DOHH2 (cell line): ENCODE results near the gene NFKB1.

Experiments used
- H3F3A ChIP-seq: fragments of 200-600 bp; sonication (generic), shearing (Covaris generic); 2 replicates; pipeline ENCODE4 v1.6.0; 2016; ENCODE audit warnings: antibody characterized with exemption, mild to moderate bottlenecking; ENCODE audit not compliant: control insufficient read depth, insufficient read depth
- H3K27ac ChIP-seq: fragments of 200-600 bp; sonication (generic); 2 replicates; pipeline ENCODE4 v1.5.1; 2014; ENCODE audit warnings: low read depth, mild to moderate bottlenecking, low read length, moderate library complexity
- H3K27me3 ChIP-seq: fragments of 200-600 bp; sonication (generic); 2 replicates; pipeline ENCODE4 v1.6.1; 2014; ENCODE audit warnings: mild to moderate bottlenecking, low read length, mixed read lengths; ENCODE audit not compliant: control insufficient read depth
- H3K36me3 ChIP-seq: fragments of 200-600 bp; sonication (generic); 2 replicates; pipeline ENCODE4 v1.6.1; 2014; ENCODE audit warnings: mild to moderate bottlenecking, low read length, moderate library complexity, mixed read lengths; ENCODE audit not compliant: control insufficient read depth
- H3K4me1 ChIP-seq: fragments of 200-600 bp; sonication (generic); 2 replicates; pipeline ENCODE4 v1.6.1; 2014; ENCODE audit warnings: mild to moderate bottlenecking, low read length, mixed read lengths; ENCODE audit not compliant: control insufficient read depth
- H3K4me2 ChIP-seq: fragments of 200-600 bp; sonication (generic); 2 replicates; pipeline ENCODE4 v1.6.0; 2014; ENCODE audit warnings: mild to moderate bottlenecking, low read length, moderate library complexity
- H3K4me3 ChIP-seq: fragments of 200-600 bp; sonication (generic); 2 replicates; pipeline ENCODE4 v1.5.1; 2014; ENCODE audit warnings: mild to moderate bottlenecking, low read length, mixed read lengths
- H3K79me2 ChIP-seq: fragments of 200-600 bp; sonication (generic); 2 replicates; pipeline ENCODE4 v1.6.1; 2014; ENCODE audit warnings: mild to moderate bottlenecking, low read length, mixed read lengths; ENCODE audit not compliant: control insufficient read depth
- H3K9me2 ChIP-seq: fragments of 200-600 bp; sonication (generic); replicated peaks from 2 replicates; pipeline ENCODE4 v1.6.1; 2014; ENCODE audit warnings: mild to moderate bottlenecking, low read length, mixed read lengths; ENCODE audit not compliant: control insufficient read depth
- H3K9me3 ChIP-seq: fragments of 200-600 bp; sonication (generic); 2 replicates; pipeline ENCODE4 v1.6.1; 2014; ENCODE audit warnings: antibody characterized with exemption, low read length, mixed read lengths; ENCODE audit not compliant: control insufficient read depth, insufficient read depth
- H4K20me1 ChIP-seq: fragments of 200-600 bp; sonication (generic); 2 replicates; pipeline ENCODE4 v1.6.0; 2014; ENCODE audit warnings: low read depth, mild to moderate bottlenecking, antibody characterized with exemption, low read length, moderate library complexity; ENCODE audit not compliant: control insufficient read depth, insufficient read depth
- EZH2phosphoT487 ChIP-seq: fragments of 200-600 bp; sonication (generic); IDR thresholded peaks from 2 replicates; pipeline ENCODE4 v1.6.1; 2017; ENCODE audit warnings: borderline replicate concordance, mild to moderate bottlenecking, antibody characterized with exemption, low read length, moderate library complexity, mixed read lengths
- TF ChIP-seq, protein P1 (sequence below): fragments of 200-600 bp; sonication (generic); IDR thresholded peaks from one replicate; pipeline ENCODE4 v1.5.1; 2014; ENCODE audit warnings: antibody characterized with exemption, mild to moderate bottlenecking, low read depth, low read length; ENCODE audit not compliant: poor library complexity, severe bottlenecking

The NFKB1 gene

DNA sequence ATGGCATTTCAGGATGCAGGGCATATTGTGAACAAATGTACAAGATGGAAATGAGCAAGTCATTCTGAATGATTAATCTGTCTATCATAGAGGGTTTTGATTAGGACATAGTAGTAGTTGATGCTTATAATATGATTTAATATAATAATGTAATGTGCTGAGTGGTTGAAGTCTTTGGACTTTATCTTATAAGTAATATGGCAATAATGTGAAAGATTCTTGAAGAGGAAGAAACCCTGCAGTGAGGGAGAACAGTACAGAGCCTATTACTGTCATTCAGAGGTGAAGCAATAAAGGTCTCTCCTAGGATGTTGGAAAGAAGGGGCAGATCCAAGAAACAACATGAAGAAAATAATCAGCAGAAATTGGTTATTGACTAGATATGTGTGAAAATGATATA, 16.6 kb downstream of the NFKB1 start:
- Histone ChIP-seq H3K4me2 (no peak overlapping the region), H3F3A (no peaks in the 10 kb centered on the region), H3K9me3 (no peaks in the 10 kb centered on the region), H3K4me1 (no peaks in the 10 kb centered on the region), H3K79me2 (peaks cover 89% of the 10 kb centered on the region), H3K27ac (no peak overlapping the region), H3K4me3 (no peak overlapping the region), H3K27me3 (no peaks in the 10 kb centered on the region), H4K20me1 (0 out of 2 replicates have a peak, but pooled peaks cover 3% of the 10 kb centered on the region), H3K9me2 (no peaks in the 10 kb centered on the region), H3K36me3 (peaks cover 24% of the 10 kb centered on the region)
- TF ChIP-seq, protein P1, sequence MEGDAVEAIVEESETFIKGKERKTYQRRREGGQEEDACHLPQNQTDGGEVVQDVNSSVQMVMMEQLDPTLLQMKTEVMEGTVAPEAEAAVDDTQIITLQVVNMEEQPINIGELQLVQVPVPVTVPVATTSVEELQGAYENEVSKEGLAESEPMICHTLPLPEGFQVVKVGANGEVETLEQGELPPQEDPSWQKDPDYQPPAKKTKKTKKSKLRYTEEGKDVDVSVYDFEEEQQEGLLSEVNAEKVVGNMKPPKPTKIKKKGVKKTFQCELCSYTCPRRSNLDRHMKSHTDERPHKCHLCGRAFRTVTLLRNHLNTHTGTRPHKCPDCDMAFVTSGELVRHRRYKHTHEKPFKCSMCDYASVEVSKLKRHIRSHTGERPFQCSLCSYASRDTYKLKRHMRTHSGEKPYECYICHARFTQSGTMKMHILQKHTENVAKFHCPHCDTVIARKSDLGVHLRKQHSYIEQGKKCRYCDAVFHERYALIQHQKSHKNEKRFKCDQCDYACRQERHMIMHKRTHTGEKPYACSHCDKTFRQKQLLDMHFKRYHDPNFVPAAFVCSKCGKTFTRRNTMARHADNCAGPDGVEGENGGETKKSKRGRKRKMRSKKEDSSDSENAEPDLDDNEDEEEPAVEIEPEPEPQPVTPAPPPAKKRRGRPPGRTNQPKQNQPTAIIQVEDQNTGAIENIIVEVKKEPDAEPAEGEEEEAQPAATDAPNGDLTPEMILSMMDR: no peak

DNA sequence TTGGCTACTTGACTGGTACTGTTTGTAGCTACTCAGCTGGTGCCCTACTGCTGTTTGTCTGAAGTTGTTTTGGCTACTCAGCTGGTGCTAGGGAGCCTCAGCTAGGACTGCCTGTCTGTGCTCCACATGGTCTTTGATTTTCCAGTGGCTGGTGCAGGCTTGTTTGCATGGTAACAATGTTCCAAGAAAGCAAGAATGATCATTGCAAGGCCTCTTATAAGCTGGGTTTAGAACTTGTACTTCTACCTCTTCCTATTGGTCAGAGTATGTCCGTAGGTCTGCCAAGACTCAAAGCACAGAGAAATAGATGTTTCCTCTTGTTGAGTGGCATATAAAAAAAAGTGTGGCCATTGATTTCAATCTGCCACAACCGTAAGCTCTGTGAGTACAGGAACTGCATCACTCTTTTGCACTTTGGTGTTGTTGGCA, 17.6 kb downstream of the NFKB1 start:
- peaks cover 90% of the 10 kb centered on the region for H3K79me2 ChIP-seq
- no peak for TF ChIP-seq EZH2phosphoT487
- TF ChIP-seq, protein P1: no peak
- no peak overlapping the region for H3K4me2 ChIP-seq
- H3K27me3 ChIP-seq: no peaks in the 10 kb centered on the region
- H3F3A ChIP-seq: no peaks in the 10 kb centered on the region
- no peaks in the 10 kb centered on the region for H3K9me3 ChIP-seq
- no peaks in the 10 kb centered on the region for H3K9me2 ChIP-seq
- H4K20me1 ChIP-seq: peaks cover 3% of the 10 kb centered on the region; the same call in 1 of the 2 replicates
- no peak overlapping the region for H3K27ac ChIP-seq
- no peak overlapping the region for H3K4me3 ChIP-seq
- H3K36me3 ChIP-seq: peaks cover 25% of the 10 kb centered on the region
- H3K4me1 ChIP-seq: no peaks in the 10 kb centered on the region

DNA sequence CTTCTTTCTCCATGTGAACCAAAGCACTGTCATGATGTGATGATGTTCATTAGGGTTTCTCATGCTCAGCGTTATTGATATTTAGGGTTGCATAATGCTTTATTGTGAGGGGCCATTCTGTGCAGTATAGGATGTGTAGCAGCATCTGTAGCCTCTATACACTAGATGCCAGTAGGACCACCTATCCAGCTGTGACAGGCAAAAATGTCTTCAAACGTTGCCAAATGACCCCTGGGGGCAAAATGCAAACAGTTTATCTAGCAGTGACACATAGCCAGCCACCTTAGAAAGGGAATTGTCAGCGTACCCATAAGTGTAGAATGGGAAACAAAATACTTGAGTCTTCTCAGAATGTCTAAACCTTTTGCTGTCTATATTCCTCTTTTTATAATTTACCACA, 18.8 kb downstream of the NFKB1 start:
- Histone ChIP-seq H3K4me2 (no peak overlapping the region), H3K4me3 (no peak overlapping the region), H4K20me1 (peaks cover 3% of the 10 kb centered on the region; the same call in 1 of the 2 replicates), H3K79me2 (peaks cover 91% of the 10 kb centered on the region), H3K4me1 (no peaks in the 10 kb centered on the region), H3K27me3 (no peaks in the 10 kb centered on the region), H3K27ac (no peak overlapping the region), H3K9me2 (no peaks in the 10 kb centered on the region), H3K9me3 (no peaks in the 10 kb centered on the region), H3K36me3 (peaks cover 26% of the 10 kb centered on the region), H3F3A (no peaks in the 10 kb centered on the region)
- TF ChIP-seq, protein P1: no peak
- TF ChIP-seq EZH2phosphoT487: no peak

DNA sequence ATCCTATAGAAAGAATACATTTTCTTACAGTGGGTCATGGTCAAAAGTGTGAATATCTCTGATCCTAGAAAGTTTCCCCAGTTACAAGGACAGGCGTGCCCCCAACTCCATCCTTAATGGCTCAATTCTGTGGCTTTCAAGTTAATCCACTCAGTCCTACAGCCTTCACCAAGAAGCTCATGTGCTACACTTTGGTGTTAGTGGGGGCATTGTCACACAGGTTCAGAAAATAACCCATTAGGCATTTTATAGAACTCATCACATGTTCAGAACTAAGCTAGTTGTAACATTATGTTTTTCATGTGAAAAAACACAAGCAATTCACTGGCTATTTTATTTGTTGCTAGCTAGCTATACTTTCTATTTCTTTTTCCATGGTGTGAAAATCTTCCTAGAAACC, 20.4 kb downstream of the NFKB1 start:
- Histone ChIP-seq H3F3A (no peaks in the 10 kb centered on the region), H3K4me2 (no peak overlapping the region)

More for the DNA sequence above, 20.4 kb downstream of the NFKB1 start:
- H3K36me3 ChIP-seq: peaks cover 33% of the 10 kb centered on the region
- no peaks in the 10 kb centered on the region for H3K27me3 ChIP-seq
- H3K9me2 ChIP-seq: no peaks in the 10 kb centered on the region
- no peak for TF ChIP-seq EZH2phosphoT487
- TF ChIP-seq, protein P1: no peak
- H3K4me3 ChIP-seq: no peak overlapping the region
- peaks cover 88% of the 10 kb centered on the region for H3K79me2 ChIP-seq
- H3K4me1 ChIP-seq: no peaks in the 10 kb centered on the region
- no peak overlapping the region for H3K27ac ChIP-seq
- no peaks in the 10 kb centered on the region for H3K9me3 ChIP-seq
- peaks cover 3% of the 10 kb centered on the region; the same call in 1 of the 2 replicates for H4K20me1 ChIP-seq
